IgD-negative memory B cell (primary cell): ENCODE measurements around the gene TNC. TPM values are rescaled to one million over a fixed set of nuclear protein-coding genes. Genes with fewer than 3 reads are reported as not detected.

Source experiments
- H3K27ac Mint-ChIP-seq, 3 donors: one replicate each; pipeline ENCODE4 v1.8.0; 2020 to 2022; ENCODE audit warnings: mild to moderate bottlenecking in 3 of 3, mixed read lengths in 3 of 3, moderate library complexity in 1 of 3
- H3K27me3 Mint-ChIP-seq: one replicate; pipeline ENCODE4 v1.8.0; 2021; ENCODE audit warnings: mixed read lengths
- H3K36me3 Mint-ChIP-seq: one replicate; pipeline ENCODE4 v1.8.0; 2020; ENCODE audit warnings: mild to moderate bottlenecking, mixed read lengths
- H3K4me1 Mint-ChIP-seq, 3 donors: one replicate each; pipeline ENCODE4 v1.8.0; 2020 to 2022; ENCODE audit warnings: mixed read lengths in 3 of 3, mild to moderate bottlenecking in 1 of 3
- H3K4me3 Mint-ChIP-seq, 4 donors: one replicate each; pipeline ENCODE4 v1.8.0; 2020 to 2022; ENCODE audit warnings: mild to moderate bottlenecking in 4 of 4, mixed read lengths in 4 of 4, moderate library complexity in 3 of 4
- H3K9me3 Mint-ChIP-seq, 3 donors: one replicate each; pipeline ENCODE4 v1.8.0; 2020 to 2021; ENCODE audit warnings: mixed read lengths in 3 of 3, mild to moderate bottlenecking in 1 of 3
- polyA plus RNA-seq: library from polyadenylated mRNA; unstranded; fragments of 300-500 nt; fragmentation: Illumina TruSeq; gene quantifications from one replicate; pipeline ENCODE4 v1.2.3, GENCODE V29; 2021

Gene TNC
- polyA plus RNA-seq, 1 donor from 2014 or later = not detected

- peaks cover 0 to 2% (median 0%) of the 10 kb centered on the region in 3 donors for H3K4me1 Mint-ChIP-seq
- no peaks in the 10 kb centered on the region for H3K9me3 Mint-ChIP-seq
- H3K27ac Mint-ChIP-seq = no peak overlapping the region
- H3K36me3 Mint-ChIP-seq = no peaks in the 10 kb centered on the region
- H3K27me3 Mint-ChIP-seq = peaks cover 40% of the 10 kb centered on the region
- H3K4me3 Mint-ChIP-seq = peak overlapping the region in 2 of 4 donors; percentile 1 to 18
These were observed 892 bp upstream of the TNC start for GRCh38 chr9:115118879-115119218.

- H3K27me3 Mint-ChIP-seq = peaks cover 39% of the 10 kb centered on the region
- no peak overlapping the region for H3K27ac Mint-ChIP-seq
- H3K36me3 Mint-ChIP-seq = no peaks in the 10 kb centered on the region
- peaks cover 0 to 2% (median 0%) of the 10 kb centered on the region in 3 donors for H3K9me3 Mint-ChIP-seq
- H3K4me3 Mint-ChIP-seq = no peak overlapping the region
- peaks cover 0 to 2% (median 0%) of the 10 kb centered on the region in 3 donors for H3K4me1 Mint-ChIP-seq
These were observed 1.3 kb downstream of the TNC start for GRCh38 chr9:115116421-115117284.

GRCh38 chr9:115115924-115116323 lies 2.0 kb downstream of the TNC start:
- Mint-ChIP-seq H3K27ac (no peak overlapping the region), H3K9me3 (peaks cover 0 to 3% (median 0%) of the 10 kb centered on the region in 3 donors), H3K4me1 (peaks cover 0 to 2% (median 0%) of the 10 kb centered on the region in 3 donors), H3K27me3 (peaks cover 34% of the 10 kb centered on the region), H3K4me3 (no peak overlapping the region), H3K36me3 (no peaks in the 10 kb centered on the region)

GRCh38 chr9:115115117-115115880 lies 2.7 kb downstream of the TNC start:
- Mint-ChIP-seq H3K9me3 (peaks cover 0 to 3% (median 2%) of the 10 kb centered on the region in 3 donors), H3K4me3 (no peak overlapping the region), H3K4me1 (peaks cover 0 to 2% (median 0%) of the 10 kb centered on the region in 3 donors), H3K27ac (no peak overlapping the region), H3K36me3 (no peaks in the 10 kb centered on the region), H3K27me3 (peaks cover 34% of the 10 kb centered on the region)

GRCh38 chr9:115114546-115114945 lies 3.4 kb downstream of the TNC start:
- Mint-ChIP-seq H3K4me1 (peaks cover 0 to 2% (median 0%) of the 10 kb centered on the region in 3 donors), H3K4me3 (no peak overlapping the region), H3K27me3 (peaks cover 29% of the 10 kb centered on the region), H3K36me3 (no peaks in the 10 kb centered on the region), H3K27ac (no peak overlapping the region), H3K9me3 (peaks cover 0 to 3% (median 2%) of the 10 kb centered on the region in 3 donors)

- H3K4me1 Mint-ChIP-seq = peaks cover 0 to 2% (median 0%) of the 10 kb centered on the region in 3 donors
- peaks cover 0 to 3% (median 2%) of the 10 kb centered on the region in 3 donors for H3K9me3 Mint-ChIP-seq
- no peak overlapping the region for H3K27ac Mint-ChIP-seq
- H3K36me3 Mint-ChIP-seq = no peaks in the 10 kb centered on the region
- peaks cover 27% of the 10 kb centered on the region for H3K27me3 Mint-ChIP-seq
- no peak overlapping the region for H3K4me3 Mint-ChIP-seq
These were observed 3.9 kb downstream of the TNC start for GRCh38 chr9:115114084-115114483.

GRCh38 chr9:115111874-115112273 lies 6.1 kb downstream of the TNC start:
- no peak overlapping the region for H3K27ac Mint-ChIP-seq
- H3K9me3 Mint-ChIP-seq = peaks cover 2 to 3% (median 3%) of the 10 kb centered on the region in 3 donors
- peaks cover 16% of the 10 kb centered on the region for H3K27me3 Mint-ChIP-seq
- no peaks in the 10 kb centered on the region for H3K4me1 Mint-ChIP-seq
- no peak overlapping the region for H3K4me3 Mint-ChIP-seq
- H3K36me3 Mint-ChIP-seq = no peaks in the 10 kb centered on the region

GRCh38 chr9:115109486-115109885 lies 8.5 kb downstream of the TNC start:
- no peaks in the 10 kb centered on the region for H3K36me3 Mint-ChIP-seq
- peaks cover 2 to 4% (median 3%) of the 10 kb centered on the region in 3 donors for H3K9me3 Mint-ChIP-seq
- H3K4me1 Mint-ChIP-seq = peaks cover 0 to 3% (median 0%) of the 10 kb centered on the region in 3 donors
- peak overlapping the region in 1 of 4 donors; percentile 34 for H3K4me3 Mint-ChIP-seq
- H3K27me3 Mint-ChIP-seq = peaks cover 5% of the 10 kb centered on the region
- no peak overlapping the region for H3K27ac Mint-ChIP-seq

GRCh38 chr9:115107701-115108100 lies 10.3 kb downstream of the TNC start:
- Mint-ChIP-seq H3K27ac (no peak overlapping the region), H3K27me3 (peaks cover 4% of the 10 kb centered on the region), H3K36me3 (no peaks in the 10 kb centered on the region), H3K4me1 (peaks cover 0 to 3% (median 0%) of the 10 kb centered on the region in 3 donors), H3K4me3 (no peak overlapping the region), H3K9me3 (peaks cover 2 to 4% (median 3%) of the 10 kb centered on the region in 3 donors)

- Mint-ChIP-seq H3K4me3 (no peak overlapping the region), H3K4me1 (peaks cover 0 to 3% (median 0%) of the 10 kb centered on the region in 3 donors), H3K27me3 (peaks cover 1% of the 10 kb centered on the region), H3K9me3 (peaks cover 2 to 3% (median 3%) of the 10 kb centered on the region in 3 donors), H3K27ac (no peak overlapping the region), H3K36me3 (no peaks in the 10 kb centered on the region)
These were observed 11.3 kb downstream of the TNC start for GRCh38 chr9:115106642-115107041.

- no peak overlapping the region for H3K4me3 Mint-ChIP-seq
- no peak overlapping the region for H3K27ac Mint-ChIP-seq
- H3K36me3 Mint-ChIP-seq = no peaks in the 10 kb centered on the region
- H3K4me1 Mint-ChIP-seq = peaks cover 0 to 3% (median 0%) of the 10 kb centered on the region in 3 donors
- no peaks in the 10 kb centered on the region for H3K27me3 Mint-ChIP-seq
- peaks cover 2 to 3% (median 2%) of the 10 kb centered on the region in 3 donors for H3K9me3 Mint-ChIP-seq
These were observed 12.0 kb downstream of the TNC start for GRCh38 chr9:115106001-115106400.

GRCh38 chr9:115104908-115105307 lies 13.0 kb downstream of the TNC start:
- Mint-ChIP-seq H3K27me3 (no peaks in the 10 kb centered on the region), H3K27ac (no peak overlapping the region), H3K4me1 (peaks cover 0 to 3% (median 0%) of the 10 kb centered on the region in 3 donors), H3K36me3 (no peaks in the 10 kb centered on the region), H3K9me3 (peaks cover 0 to 3% (median 2%) of the 10 kb centered on the region in 3 donors), H3K4me3 (no peak overlapping the region)

- Mint-ChIP-seq H3K36me3 (no peaks in the 10 kb centered on the region), H3K9me3 (peaks cover 0 to 2% (median 2%) of the 10 kb centered on the region in 3 donors), H3K27ac (no peak overlapping the region), H3K27me3 (no peaks in the 10 kb centered on the region), H3K4me1 (peaks cover 0 to 3% (median 0%) of the 10 kb centered on the region in 3 donors), H3K4me3 (no peak overlapping the region)
These were observed 14.0 kb downstream of the TNC start for GRCh38 chr9:115103746-115104477.

- H3K4me3 Mint-ChIP-seq = no peak overlapping the region
- no peaks in the 10 kb centered on the region for H3K4me1 Mint-ChIP-seq
- H3K9me3 Mint-ChIP-seq = peaks cover 0 to 3% (median 2%) of the 10 kb centered on the region in 3 donors
- no peak overlapping the region for H3K27ac Mint-ChIP-seq
- no peaks in the 10 kb centered on the region for H3K36me3 Mint-ChIP-seq
- peaks cover 4% of the 10 kb centered on the region for H3K27me3 Mint-ChIP-seq
These were observed 18.1 kb downstream of the TNC start for GRCh38 chr9:115099901-115100300.
